Kidney tubule cell (primary cell): ENCODE measurements around the gene GPC6.

Source experiments
- DNase-seq: peaks from one replicate; pipeline ENCODE4 v3.0.0-alpha.2; 2018; ENCODE audit warnings: low spot score

The GPC6 gene

DNA sequence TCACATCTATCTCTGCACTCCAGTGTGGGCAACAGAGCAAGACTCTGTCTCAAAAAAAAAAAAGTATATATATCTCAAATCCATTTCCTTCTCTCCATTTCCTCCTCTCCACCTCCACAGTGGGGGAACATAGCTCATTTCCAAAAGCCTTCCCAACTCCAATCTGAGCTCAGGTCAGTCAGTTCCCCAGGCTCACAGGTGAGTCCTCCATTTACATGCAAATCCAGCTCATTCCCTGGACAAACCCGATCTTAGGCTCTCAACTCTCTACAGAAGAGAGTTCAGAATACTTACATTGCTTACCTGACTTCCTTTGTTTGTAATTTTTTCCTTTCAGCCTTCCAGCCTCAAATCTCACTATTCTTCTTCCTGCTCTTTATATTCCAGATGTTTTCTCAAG, 518.3 kb downstream of the GPC6 start:
- no peak for DNase-seq

DNA sequence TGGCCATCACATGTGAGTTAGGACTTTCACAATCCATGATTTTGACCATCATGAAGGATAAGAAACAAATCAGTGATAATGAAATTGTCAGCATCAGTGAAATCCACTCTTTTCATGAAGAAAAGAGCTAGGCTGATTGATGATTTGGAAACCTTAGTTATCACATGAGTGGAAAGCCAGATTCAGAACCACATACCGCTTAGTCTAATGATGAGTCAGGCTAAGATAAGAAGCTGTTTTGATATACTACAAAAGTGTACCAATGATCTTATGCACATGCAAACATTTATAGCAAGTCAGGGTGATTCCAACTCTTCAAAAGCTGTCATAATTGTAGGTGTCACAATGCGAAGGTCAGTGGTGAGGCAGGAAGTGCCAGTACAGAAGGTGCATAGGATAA, 519.3 kb downstream of the GPC6 start:
- no peak for DNase-seq

DNA sequence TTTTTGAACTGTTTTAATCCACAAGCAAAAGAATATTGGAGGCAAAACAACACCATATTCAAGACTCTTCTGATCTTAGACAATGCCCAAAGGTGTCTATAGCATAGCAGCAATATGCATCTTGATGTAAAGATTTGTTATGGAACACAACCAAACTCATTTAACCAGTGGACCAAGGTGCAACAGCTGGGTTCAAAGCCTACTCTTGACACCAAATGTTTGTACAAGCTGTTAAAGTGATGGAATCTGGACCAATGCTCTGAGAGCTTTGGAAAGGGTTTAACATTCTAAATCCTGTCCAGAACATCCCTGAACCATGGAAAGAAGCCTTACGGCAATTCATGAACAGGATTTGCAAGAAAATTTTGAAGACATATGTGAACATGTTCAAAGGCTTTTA, 520.0 kb downstream of the GPC6 start:
- no peak for DNase-seq

DNA sequence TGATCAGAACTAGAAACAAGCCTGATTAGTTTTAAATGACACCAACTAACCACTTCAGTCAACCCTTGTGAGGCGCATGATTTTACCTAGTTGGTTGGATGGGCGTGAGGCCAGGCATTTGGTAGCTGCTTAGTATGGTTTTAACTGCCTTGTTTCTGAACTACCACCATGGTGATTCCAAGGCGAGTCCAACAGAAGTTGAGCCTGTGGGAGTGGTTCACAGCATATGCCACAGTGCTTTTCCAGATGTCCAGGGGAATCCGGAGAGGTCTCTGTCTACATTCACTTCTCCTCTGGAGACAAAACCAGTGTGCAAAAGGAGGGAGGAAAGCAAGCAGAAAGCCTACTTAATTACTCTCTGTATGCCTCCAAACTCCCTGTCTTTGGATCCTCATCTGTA, 524.1 kb downstream of the GPC6 start:
- no peak for DNase-seq

DNA sequence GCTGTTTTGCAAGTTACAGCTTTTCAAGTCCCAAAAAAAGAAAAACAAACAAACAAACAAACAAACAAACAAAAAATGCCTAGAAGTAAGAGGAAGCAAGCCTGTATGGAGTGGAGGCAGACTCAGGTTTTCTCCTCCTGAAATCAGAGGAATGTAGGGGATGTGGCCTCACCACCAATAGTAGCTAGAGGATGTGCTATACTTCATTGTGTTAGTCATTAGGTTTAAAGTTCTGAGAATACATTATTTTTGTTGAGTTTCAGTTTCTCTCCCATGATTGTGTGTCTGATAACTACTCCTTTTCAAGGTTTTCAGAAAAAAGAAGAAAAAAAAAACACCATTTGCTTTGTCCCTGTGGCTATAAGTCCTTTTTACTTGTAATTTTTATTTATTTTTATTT, 524.5 kb downstream of the GPC6 start:
- no peak for DNase-seq

DNA sequence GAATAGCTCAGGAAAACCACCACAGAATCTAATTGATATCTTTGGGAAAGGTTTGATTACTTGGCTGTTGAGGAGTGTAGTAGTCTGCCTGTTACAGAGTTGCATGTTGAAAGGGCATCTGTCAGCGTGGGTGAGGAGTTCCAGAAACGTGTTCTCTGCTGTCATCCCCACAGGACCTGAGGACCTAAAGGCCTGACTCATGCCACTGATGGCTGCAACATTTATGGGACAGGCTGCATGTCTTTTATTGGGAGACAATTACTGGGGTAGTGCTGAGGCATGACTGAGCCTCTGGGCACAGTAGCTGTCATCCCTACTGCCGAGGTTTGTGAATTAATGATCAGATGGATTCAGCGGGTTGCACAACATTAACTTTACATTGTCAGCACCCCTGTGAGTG, 525.9 kb downstream of the GPC6 start:
- no peak for DNase-seq

DNA sequence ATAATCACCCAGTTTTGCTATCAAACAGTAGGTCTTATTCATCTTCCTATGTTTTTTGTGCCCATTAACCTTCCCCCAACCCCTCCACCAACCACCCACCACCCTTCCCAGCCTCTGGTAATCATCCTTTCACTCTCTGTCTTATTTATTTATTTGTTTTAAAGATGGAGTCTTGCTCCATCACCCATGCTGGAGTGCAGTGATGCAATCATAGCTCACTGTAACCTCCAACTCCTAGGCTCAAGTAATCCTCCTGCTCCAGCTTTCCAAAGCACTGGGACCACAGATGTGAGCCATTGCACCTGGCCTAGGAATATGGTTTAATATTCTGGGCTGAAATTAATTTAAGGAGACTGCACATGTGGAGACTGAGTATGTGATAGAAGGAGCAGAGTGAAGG, 527.0 kb downstream of the GPC6 start:
- no peak for DNase-seq

DNA sequence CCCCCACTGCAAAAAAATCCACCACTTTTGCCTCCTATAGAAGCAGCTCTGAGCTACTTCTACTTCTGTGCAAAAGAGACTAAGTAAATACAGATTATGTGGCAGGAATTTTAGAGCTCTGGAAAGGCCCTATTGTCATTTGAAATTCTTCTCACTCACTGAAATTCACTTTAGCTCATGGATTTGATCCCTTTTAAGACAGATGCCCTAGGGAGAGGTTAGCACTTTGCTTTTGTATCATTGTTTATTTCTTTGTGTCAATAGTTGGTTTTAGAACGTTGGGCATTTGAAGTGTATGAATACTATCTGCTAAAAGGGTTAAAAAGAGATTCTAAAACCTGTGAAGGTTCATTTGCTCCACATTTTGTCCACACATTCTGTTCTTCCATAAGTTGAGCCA, 528.7 kb downstream of the GPC6 start:
- DNase-seq, result no peak

DNA sequence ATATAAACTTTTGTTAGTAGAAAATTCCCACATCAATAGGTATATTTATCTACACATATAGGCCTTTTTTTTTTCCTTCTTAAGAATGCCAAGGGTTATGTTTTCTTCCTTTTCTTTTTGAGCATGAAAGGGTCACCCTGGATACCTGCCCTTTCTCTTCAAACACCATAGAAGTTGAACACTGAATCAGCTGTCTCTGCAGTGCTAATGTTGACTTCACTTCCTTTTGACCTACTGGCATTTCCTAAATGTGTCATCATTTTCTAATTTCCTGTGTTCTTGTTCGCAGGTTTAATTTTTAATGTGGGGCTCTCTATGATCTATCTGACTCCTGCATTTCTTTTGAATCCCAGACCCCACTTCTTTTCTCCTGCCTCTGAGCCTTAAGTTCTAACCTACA, 532.0 kb downstream of the GPC6 start:
- DNase-seq, result peak; percentile 84

DNA sequence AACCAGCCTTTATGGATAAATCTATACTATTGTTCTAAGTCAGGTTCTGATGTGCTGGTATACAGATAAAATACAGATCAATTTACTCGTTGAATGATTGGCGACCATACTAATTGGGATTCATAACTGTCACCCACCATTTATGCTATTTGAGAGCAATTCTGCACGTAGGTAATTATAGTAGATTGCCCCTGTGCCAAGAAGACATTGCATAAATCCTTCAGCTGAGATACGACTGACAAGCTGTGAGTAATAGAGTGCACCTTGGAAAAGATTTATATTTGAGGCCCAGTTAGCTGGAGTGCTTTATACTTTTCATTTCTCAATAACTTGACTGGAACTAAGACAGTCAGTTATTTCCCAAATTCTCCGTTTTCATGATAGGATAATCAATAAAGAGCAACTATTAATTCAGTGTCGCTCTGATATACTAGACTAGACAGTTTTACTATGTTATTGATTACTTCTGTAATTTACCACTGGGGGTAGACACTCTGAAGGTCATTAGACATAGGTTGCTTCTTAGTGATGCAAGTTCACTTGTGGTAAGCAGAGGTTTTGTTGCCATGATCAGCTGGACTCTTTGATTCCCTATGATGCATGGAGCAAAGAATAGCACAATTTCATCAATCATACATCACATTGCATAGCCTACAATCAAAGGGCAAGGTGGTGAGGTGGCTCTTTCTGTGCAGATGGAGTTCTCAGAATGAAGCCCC, 536.3 kb downstream of the GPC6 start:
- DNase-seq, result no peak

DNA sequence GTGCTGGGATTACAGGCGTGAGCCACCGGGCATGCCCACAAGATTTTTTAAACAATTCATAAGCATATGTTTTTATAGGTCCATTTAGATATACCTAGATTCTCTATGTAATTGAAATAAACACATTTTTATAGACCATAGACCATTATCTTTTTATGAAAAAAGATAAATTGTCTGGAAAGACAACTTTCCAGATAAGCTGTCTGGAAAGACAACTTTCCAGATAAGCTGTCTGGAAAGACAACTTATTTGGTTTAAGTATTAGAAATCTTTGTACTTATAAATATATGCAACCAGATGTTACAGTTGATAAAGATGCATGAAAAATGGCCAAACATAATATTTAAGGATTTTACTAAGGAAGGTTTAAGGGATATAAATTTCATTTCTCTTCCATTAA, 538.5 kb downstream of the GPC6 start:
- DNase-seq, result no peak

DNA sequence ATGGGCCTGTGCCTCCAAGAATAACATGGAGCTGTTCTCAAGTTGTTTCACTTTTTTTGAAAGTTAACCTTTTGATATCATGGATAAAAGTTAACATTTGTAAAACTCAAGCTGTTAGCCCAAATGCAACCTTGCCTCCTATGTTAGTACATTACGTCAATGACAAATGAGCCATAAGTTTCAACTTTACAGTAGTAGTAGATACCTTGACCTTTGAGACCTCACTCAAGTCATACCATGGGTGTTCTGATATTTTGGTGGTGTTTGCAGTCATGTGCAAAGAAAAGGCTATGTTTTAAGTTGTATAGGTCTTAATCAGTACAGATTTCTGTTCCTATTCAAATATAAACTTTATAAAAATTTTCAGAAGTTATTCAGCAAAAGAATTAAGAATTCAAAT, 539.2 kb downstream of the GPC6 start:
- DNase-seq, result no peak

DNA sequence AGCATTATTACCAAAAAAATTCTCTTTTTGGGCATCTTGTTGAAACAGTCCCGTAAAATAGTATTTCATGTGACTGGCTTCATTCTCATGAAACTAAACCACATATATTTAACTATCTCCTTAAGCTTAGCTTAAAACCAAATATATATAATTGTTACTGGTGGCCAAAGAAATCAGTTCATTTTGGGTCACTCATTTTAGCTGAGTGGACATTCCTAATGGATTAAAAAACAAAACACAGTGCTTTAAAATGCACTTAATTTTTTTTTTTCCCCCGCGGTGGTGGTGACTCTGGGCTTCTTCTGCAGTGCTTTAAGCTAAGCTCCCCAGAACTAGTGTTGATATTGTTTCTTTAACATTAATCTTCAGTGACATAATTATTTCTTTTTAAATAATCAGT, 540.1 kb downstream of the GPC6 start:
- DNase-seq, result no peak

DNA sequence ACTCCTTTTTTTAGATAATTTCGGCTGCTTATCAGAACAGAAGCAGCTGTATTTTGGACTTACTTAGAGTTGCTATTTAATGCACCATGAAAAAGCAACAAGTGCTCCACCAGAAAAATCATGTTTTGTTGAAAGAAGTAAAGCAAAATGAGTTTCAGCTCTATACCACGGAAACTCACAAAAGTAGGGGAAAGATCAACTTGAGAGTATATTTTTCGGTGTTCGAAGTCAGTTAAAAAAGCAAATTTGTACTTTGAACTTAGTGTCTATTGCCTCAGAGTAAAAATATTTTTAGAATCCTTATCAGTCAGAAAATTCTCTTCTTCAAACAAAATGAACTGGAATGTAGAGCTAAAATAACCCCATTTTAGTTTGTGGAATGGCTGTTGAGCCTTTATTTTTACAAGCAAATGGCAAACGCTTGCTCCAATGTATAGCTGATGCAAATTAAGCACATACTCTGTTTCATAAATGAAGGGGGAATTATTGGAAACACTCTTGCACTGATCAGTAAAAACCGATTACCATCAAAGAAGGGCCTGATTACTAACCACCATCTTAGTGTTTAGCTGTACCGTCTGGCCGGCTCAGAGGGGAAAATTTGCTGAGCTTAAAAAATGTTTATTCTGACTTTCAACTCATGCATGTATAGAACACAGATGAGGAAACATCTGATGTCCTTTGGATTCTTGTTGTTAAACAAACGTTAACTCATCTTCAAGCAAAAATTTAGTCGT, 540.7 kb downstream of the GPC6 start:
- no peak for DNase-seq

DNA sequence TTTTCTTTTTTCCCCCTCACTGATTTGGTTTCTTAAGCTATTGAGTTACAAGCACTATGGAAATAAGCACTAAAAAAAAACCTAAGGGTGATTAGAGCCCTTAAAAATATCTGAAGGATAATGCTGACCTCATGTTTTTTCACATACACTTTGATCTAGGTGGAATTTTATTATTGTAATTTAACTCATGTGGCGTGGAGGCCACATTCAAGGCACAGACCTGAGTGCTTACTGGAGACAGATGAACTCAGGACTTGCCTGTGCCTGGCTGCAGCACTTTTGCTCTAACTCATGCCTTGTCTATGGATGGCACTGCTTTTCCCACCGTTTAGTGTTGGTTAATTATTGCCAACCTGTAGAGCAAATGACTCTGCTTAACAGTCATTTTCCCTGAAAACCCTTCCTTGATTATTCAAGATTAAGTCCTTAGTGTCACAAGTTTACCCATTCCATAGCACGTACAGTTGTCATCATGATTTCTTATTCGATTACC, 541.4 kb downstream of the GPC6 start:
- peak; percentile 86 for DNase-seq

DNA sequence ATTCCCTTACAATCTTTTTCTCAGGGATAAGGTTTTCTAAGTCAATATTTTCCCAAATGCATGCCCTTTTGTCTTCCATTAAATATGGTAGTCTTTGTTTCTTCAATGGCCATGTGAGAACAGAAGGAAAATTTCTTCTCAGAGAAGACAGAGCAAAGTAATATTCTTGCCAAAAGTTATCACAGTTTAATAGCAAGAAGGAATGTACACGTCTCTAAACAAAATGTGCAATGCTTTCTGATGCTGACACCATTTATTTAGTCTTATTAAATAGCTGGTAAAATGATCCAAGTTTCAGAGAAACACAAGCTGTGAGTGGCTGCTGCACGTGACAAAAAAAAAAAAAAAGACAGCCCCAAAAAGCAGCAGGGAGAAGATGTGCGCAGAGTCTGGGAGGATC, 542.5 kb downstream of the GPC6 start:
- DNase-seq, result no peak

DNA sequence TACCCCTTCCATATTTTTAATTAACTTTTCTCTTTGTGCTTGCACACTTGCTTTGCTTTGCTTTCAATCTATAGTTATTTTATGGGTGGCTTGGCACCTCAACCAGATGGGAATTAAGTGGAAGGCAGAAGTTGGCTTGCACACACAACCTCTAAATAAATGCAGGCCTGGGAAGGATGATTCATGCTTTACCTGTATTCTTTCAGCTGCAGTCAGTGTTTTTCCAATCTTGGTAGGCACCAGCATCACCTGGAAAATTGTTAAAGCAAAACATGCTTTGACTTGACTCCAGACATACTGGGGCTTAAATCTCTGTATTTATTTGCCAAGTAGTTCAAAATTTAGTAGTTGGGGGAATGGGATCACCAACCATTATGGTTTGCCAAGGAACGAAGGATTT, 543.0 kb downstream of the GPC6 start:
- DNase-seq, result no peak

DNA sequence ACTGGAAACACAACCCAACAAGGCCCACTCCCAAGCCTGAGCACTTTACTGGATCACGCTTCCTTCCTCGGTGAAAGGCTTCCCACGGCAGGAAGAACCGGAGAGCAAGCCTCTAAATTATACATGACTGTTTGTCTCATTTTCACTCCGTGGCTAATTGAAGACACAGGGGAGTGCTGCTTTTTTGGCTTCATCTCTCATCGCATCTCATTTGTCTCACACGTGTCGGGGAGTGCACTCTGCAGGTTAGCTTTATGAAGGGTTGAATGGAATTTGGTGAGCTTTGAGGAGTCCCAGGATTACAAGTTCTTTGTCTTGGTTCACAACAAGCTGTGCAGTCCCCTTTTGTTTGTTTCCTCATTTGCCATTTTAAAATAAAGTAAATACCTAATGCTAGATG, 544.6 kb downstream of the GPC6 start:
- DNase-seq, result no peak

DNA sequence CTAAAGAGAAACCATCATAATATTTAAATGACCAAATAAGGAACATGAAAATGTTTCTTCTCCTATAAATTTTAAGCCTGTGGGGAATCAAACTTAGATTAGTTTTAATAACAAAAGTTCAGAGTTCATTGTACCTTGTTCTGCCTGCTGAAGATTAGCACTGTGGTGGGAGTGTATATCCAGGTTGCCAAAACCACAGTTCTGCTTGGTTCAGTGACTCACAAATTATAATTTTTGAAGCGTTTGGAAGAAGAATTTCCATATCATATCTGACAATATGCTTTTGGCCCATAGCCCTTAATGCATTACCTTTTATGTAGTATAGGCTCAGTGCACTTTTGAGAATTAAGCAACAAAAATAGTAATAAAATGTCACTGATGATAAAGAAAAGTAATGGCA, 545.2 kb downstream of the GPC6 start:
- DNase-seq, result no peak

DNA sequence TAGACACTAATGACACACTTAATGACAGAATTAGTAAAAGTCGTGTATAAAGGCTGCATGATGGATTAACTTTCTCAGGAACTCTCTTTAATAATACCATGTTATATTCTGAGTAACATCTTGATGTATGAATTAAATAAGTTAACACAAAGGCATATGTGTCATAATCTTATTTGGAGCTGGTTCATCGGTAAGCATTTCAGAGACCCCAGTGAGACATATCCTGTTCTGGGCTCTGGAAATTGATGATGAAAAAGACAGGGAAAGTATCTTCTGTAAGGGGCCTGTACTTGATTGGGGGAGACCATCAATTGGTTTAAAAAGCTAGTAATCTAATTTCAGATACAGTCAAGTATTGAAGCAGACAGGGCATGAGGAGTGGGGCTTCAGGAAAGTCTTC, 547.9 kb downstream of the GPC6 start:
- DNase-seq, result no peak

DNA sequence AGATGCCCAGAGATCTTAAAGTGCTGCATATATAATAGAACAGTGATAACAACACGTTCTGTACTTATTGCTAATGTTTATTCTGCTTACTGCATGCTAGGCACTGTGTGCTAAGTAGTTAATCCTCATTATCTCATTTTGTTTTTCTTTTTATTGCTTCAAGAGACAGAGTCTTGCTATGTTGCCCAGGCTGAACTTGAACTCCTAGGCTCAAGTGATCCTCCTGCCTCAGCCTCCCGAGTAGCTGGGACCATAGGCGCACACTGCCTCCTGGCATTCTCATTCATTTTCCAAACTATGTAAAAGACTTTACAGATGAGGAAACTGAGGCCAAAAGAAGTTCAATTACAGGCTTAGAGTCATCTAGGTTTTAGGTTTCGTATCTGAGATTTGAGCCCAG, 548.4 kb downstream of the GPC6 start:
- no peak for DNase-seq

DNA sequence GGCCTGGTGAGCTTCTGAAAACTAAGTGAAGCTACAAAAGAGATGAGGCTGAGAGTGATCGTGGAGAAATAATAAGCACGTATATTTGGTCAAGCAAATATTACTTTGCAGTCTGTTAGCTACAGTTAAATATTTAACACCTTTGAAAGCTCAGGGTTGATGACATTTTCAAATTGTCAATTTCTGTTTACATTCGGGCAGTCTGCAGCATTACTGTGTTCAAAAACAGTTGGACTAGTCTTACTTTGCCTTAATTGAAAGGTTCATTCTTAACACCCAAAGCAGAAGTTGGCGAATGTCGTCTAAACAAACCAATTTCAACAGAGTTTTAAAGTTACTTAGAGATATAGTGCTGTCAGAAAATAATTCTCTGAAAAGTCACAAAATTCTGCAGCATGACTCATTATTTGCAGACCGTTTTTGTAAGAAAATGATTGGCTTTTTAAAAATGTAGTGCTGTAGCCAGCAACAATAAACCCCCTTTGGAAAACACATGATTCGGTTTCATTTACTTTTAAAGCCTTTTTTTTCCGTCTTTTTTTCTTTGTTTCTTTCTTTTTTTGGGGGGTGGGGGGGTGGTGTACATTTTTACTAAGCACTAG, 549.0 kb downstream of the GPC6 start:
- DNase-seq, result peak; percentile 46

DNA sequence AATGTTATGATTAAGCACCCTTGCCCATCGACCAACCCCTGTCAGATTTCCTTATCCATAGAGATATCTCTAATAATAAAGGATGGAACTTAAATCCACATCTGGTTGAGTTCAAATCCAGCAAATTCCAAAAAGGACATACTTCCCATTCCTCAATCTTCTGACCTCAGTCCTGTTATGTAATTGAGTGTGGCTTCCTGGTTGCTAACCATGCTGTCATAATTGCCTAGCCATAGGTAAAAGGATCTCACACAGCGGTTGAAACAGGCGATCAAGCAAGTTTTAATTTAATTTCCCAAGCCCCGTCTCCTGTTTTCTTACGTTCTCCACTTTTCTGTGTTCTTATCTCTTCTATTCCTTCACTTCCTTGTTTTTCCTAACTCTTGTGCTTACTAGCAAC, 550.3 kb downstream of the GPC6 start:
- peak; percentile 34 for DNase-seq
